Measurements from ENCODE around the gene CHAD. TPM values are rescaled to one million over a fixed set of nuclear protein-coding genes. Genes with fewer than 3 reads are reported as not detected.

The CHAD gene
- total and polyA plus RNA-seq, 2 of the 13 experiments (the other 11 are each of a cell fraction or from before 2014, with no cell fraction given) = 1.4 TPM; not detected in 1

DNA sequence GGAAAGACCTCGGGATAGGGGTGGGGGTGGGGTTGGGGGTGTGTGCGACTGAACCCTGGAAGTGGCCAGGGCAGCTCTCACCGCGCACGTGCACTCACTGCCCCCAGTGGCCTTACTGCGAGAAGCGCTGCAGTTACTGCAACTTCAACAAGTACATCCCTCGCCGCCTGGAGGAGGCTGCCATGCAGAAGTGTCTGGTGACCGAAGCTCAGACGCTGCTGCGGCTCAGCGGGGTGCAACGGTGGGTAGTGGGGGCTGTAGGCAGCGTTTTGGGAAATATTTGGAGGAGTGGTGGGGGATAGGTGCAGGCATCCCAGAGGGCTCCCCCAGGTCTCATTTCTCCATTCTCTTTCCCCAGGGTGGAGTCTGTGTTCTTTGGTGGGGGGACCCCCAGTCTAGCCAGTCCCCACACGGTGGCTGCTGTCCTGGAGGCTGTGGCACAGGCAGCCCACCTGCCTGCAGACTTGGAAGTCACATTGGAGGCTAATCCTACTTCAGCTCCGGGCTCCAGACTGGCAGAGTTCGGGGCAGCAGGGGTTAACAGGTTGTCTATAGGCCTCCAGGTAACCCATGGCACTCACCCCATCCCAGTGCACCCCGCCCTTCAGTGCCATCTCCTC lies 11.0 kb upstream of the CHAD start (continued):
- TF ChIP-seq KLF11 (CRISPR knock-in tag; IDR thresholded peaks at IDR 0.05) (peak; percentile 71; the same call in 1 of the 2 replicates), CBX2 (IDR thresholded peaks at IDR 0.05; ENCODE audit: low read depth, low read length) (no peak), CBX2 (CRISPR knock-in tag; IDR thresholded peaks at IDR 0.05; ENCODE audit: low read depth) (no peak), ZBTB25 (CRISPR knock-in tag; IDR thresholded peaks at IDR 0.05) (peak; percentile 39; the same call in 1 of the 2 replicates), ATF7-NPFF (CRISPR knock-in tag; IDR thresholded peaks at IDR 0.05; ENCODE audit: low read depth) (no peak; the same call in 1 of the 2 replicates), XRCC5 (optimal IDR thresholded peaks at IDR 0.05; ENCODE audit: low read length) (peak; percentile 83), NFATC3 (CRISPR knock-in tag; IDR thresholded peaks at IDR 0.05) (0 out of 2 replicates have a peak, but pooled peaks have one; percentile 44), ZHX2 (IDR thresholded peaks at IDR 0.05; ENCODE audit: low read depth) (0 out of 2 replicates have a peak, but pooled peaks have one; percentile 26), ZHX2 (CRISPR knock-in tag; IDR thresholded peaks at IDR 0.05; ENCODE audit: borderline replicate concordance) (no peak), U2AF1 (optimal IDR thresholded peaks at IDR 0.05; ENCODE audit: low read depth, low read length) (peak; percentile 73), ZNF850 (CRISPR knock-in tag; conservative IDR thresholded peaks at IDR 0.05) (no peak), CTCF (CRISPR knock-in tag; IDR thresholded peaks at IDR 0.05) (peak; percentile 84)
- TF ChIP-seq, protein P1, sequence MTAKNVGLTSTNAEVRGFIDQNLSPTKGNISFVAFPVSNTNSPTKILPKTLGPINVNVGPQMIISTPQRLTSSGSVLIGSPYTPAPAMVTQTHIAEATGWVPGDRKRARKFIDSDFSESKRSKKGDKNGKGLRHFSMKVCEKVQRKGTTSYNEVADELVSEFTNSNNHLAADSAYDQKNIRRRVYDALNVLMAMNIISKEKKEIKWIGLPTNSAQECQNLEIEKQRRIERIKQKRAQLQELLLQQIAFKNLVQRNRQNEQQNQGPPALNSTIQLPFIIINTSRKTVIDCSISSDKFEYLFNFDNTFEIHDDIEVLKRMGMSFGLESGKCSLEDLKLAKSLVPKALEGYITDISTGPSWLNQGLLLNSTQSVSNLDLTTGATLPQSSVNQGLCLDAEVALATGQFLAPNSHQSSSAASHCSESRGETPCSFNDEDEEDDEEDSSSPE (CRISPR knock-in tag; IDR thresholded peaks at IDR 0.05) = 0 out of 2 replicates have a peak, but pooled peaks have one; percentile 16
- TF ChIP-seq, protein P2, sequence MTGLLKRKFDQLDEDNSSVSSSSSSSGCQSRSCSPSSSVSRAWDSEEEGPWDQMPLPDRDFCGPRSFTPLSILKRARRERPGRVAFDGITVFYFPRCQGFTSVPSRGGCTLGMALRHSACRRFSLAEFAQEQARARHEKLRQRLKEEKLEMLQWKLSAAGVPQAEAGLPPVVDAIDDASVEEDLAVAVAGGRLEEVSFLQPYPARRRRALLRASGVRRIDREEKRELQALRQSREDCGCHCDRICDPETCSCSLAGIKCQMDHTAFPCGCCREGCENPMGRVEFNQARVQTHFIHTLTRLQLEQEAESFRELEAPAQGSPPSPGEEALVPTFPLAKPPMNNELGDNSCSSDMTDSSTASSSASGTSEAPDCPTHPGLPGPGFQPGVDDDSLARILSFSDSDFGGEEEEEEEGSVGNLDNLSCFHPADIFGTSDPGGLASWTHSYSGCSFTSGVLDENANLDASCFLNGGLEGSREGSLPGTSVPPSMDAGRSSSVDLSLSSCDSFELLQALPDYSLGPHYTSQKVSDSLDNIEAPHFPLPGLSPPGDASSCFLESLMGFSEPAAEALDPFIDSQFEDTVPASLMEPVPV (CRISPR knock-in tag; IDR thresholded peaks at IDR 0.05) = 0 out of 2 replicates have a peak, but pooled peaks have one; percentile 39
- TF ChIP-seq, protein P3, sequence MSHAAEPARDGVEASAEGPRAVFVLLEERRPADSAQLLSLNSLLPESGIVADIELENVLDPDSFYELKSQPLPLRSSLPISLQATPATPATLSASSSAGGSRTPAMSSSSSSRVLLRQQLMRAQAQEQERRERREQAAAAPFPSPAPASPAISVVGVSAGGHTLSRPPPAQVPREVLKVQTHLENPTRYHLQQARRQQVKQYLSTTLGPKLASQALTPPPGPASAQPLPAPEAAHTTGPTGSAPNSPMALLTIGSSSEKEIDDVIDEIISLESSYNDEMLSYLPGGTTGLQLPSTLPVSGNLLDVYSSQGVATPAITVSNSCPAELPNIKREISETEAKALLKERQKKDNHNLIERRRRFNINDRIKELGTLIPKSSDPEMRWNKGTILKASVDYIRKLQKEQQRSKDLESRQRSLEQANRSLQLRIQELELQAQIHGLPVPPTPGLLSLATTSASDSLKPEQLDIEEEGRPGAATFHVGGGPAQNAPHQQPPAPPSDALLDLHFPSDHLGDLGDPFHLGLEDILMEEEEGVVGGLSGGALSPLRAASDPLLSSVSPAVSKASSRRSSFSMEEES (CRISPR knock-in tag; IDR thresholded peaks at IDR 0.05) = 0 out of 2 replicates have a peak, but pooled peaks have one; percentile 25
